Neutrophil (primary cell): ENCODE results near the gene FOXC1.

Source experiments
- H3K27ac ChIP-seq: fragments of 200-600 bp; sonication (generic); 2 replicates; pipeline ENCODE4 v1.5.1; 2016; ENCODE audit warnings: mild to moderate bottlenecking, moderate library complexity
- H3K27me3 ChIP-seq: fragments of 200-600 bp; sonication (generic); 2 replicates; pipeline ENCODE4 v1.6.0; 2016; ENCODE audit warnings: mild to moderate bottlenecking
- H3K36me3 ChIP-seq: fragments of 200-600 bp; sonication (generic); 2 replicates; pipeline ENCODE4 v1.5.1; 2017
- H3K4me1 ChIP-seq, 2 experiments: fragments of 200-600 bp in 1 of 2; sonication (generic) in 1 of 2; 1 replicate in 1 of 2; 2 replicates in 1 of 2; pipeline versions ENCODE4 v1.5.1 to v1.6.1; 2013 to 2016; ENCODE audit warnings: low read depth in 1 of 2, low read length in 1 of 2, mild to moderate bottlenecking in 1 of 2, moderate library complexity in 1 of 2; ENCODE audit not compliant: control insufficient read depth in 1 of 2, insufficient read depth in 1 of 2
- H3K4me3 ChIP-seq, 2 experiments: fragments of 200-600 bp in 1 of 2; sonication (generic) in 1 of 2; 1 replicate in 1 of 2; 2 replicates in 1 of 2; pipeline ENCODE4 v1.5.1; 2013 to 2016; ENCODE audit warnings: low read depth in 1 of 2, low read length in 1 of 2, mild to moderate bottlenecking in 1 of 2, moderate library complexity in 1 of 2
- H3K9me3 ChIP-seq: fragments of 200-600 bp; sonication (generic); 2 replicates; pipeline ENCODE4 v1.5.1; 2016
- CTCF ChIP-seq: fragments of 200-600 bp; sonication (generic); IDR thresholded peaks from 2 replicates; pipeline ENCODE4 v1.5.1; 2016; ENCODE audit warnings: antibody characterized with exemption

Gene FOXC1

DNA sequence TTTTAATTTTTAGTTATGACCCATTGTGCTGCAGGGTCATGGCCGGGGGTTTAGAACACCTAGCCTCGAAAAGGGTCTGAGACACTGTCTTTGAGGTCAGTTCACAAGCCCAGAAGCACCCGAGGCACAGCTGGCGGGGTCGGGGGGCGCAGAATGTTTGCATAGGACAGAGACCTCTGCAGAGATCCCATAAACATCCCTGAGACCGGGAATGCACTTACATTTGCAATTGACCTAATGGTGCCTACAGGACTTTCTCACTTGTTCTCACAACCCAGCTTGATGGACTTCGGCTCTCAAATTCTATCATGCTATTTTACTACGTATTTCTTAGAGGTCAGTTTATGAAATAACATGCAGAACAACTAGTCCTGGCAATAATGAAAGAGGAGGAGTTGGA lies 33.5 kb upstream of the FOXC1 start:
- Histone ChIP-seq H3K27ac (no peak overlapping the region), H3K4me1 (no peaks in the 10 kb centered on the region), H3K9me3 (no peaks in the 10 kb centered on the region), H3K36me3 (no peaks in the 10 kb centered on the region), H3K4me3 (no peak overlapping the region), H3K27me3 (no peaks in the 10 kb centered on the region)
- TF ChIP-seq CTCF: no peak

DNA sequence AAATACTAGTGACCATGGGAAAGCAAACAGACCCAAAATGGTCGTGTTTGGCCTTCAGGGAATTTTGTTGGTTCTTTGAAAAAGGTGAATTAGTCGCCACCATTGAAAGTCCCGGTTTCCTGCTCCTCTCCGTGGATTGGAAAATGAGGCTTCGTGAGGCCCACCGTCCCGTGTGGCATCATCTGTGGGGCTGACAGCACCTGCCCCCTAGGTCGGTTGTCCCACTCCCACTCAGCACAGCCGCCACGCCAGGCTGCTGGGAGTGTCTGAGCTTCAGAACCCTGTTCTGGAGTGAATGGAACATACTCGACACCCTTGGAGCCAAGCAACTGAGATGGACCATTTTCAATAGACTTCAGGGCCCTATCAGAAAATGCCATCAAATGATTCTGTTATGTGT lies 33.0 kb upstream of the FOXC1 start:
- no peak for TF ChIP-seq CTCF
- Histone ChIP-seq H3K9me3 (no peaks in the 10 kb centered on the region), H3K36me3 (no peaks in the 10 kb centered on the region), H3K27ac (no peak overlapping the region), H3K4me3 (no peak overlapping the region), H3K27me3 (no peaks in the 10 kb centered on the region), H3K4me1 (no peaks in the 10 kb centered on the region)

DNA sequence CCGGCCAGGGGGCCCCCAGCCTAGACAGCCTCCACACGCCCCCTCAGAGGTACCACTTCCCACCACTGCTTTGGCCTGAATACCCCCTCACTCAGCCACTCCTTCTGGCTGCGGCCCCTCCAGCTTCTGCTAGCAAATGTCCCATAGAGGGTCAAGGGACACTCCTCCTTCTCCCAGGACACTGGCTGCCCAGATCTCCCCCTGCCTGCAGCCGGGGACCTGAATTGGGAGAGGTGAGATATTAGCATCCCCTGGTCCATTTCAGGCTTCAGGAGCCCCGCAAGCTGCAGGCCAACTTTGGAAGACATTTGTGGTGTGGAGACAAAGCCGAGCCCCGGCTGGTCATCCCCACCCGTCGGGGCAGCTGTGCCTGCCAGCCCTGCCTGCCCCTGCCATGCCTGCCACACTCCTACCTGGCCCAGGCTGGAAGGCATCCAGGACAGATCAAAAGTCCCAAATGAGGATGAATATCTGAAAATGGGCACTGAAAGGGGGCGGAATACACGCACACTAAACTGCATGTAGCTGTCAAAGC lies 32.5 kb upstream of the FOXC1 start:
- no peaks in the 10 kb centered on the region for H3K27me3 ChIP-seq
- H3K36me3 ChIP-seq: no peaks in the 10 kb centered on the region
- H3K27ac ChIP-seq: no peak overlapping the region
- TF ChIP-seq CTCF: no peak
- H3K9me3 ChIP-seq: no peaks in the 10 kb centered on the region
- H3K4me1 ChIP-seq: no peaks in the 10 kb centered on the region
- H3K4me3 ChIP-seq: no peak overlapping the region

GRCh38 chr6:1577896-1578745 lies 31.6 kb upstream of the FOXC1 start:
- Histone ChIP-seq H3K4me1 (no peaks in the 10 kb centered on the region), H3K27ac (no peak overlapping the region), H3K27me3 (no peaks in the 10 kb centered on the region), H3K36me3 (no peaks in the 10 kb centered on the region), H3K4me3 (no peak overlapping the region), H3K9me3 (no peaks in the 10 kb centered on the region)
- TF ChIP-seq CTCF: no peak

DNA sequence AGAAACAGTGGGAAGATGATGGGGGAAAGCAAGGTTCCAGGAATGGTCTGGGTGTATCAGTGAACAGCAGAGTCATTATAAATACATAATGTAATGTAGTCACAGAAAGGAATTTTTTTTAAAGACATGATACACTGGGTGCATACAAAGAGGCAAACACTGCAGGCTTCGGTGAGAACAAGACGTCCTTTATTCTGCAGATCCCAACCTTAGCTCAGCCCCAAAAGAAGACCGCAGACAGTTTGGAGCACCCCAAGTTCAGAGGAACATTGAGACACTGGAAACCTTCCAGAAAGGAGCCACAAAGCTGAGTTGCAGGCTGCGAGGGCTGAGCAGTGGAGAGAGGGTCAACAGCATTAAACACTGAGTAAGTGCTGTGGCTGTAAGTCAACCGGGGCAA lies 30.6 kb upstream of the FOXC1 start:
- H3K27ac ChIP-seq: no peak overlapping the region
- H3K4me1 ChIP-seq: no peaks in the 10 kb centered on the region
- H3K36me3 ChIP-seq: no peaks in the 10 kb centered on the region
- H3K27me3 ChIP-seq: no peaks in the 10 kb centered on the region
- no peaks in the 10 kb centered on the region for H3K9me3 ChIP-seq
- H3K4me3 ChIP-seq: no peak overlapping the region
- TF ChIP-seq CTCF: no peak
